Measurements from ENCODE around the gene MAGEA9.
"Not testable (repeated sequence)": the region's sequence is repeated elsewhere in the genome, so short reads cannot be mapped to it uniquely, and the experiment has no call there.

GRCh38 chrX:149773768-149774167 lies 8.0 kb upstream of the MAGEA9 start, which contains the start of gene HSFX1:
- TF ChIP-seq CTCF (IDR thresholded peaks at IDR 0.05; ENCODE audit: borderline replicate concordance, extremely low read depth, low read length, poor library complexity, severe bottlenecking); EZH2 (IDR thresholded peaks at IDR 0.05; ENCODE audit: borderline replicate concordance, low read depth, low read length, severe bottlenecking): not testable (repeated sequence)

All from DND-41 (cell line).